WTC11 (cell line): Measurements from ENCODE around the gene GAR1. TPM values are rescaled to one million over a fixed set of nuclear protein-coding genes. Genes with fewer than 3 reads are reported as not detected.

ENCODE experiments used
- ATAC-seq: fragments of 200-7000 bp; cut with Tn5 transposase; 2 replicates; pipeline ENCODE4 v1.10.0; 2021; ENCODE audit warnings: mild to moderate bottlenecking, moderate library complexity
- CTCF ChIA-PET: fragments of 300-600 bp; sonication (Branson Sonifier 250); formaldehyde crosslinking; loops from one replicate; lab custom pipeline; 2021; ENCODE audit warnings: antibody characterized with exemption; lab: Charles Lee
- POLR2A ChIA-PET: fragments of 350-600 bp; sonication (Branson Sonifier 250); formaldehyde crosslinking; loops from one replicate; lab custom pipeline; 2021; ENCODE audit warnings: antibody characterized with exemption; lab: Charles Lee
- DNase-seq: peaks from one replicate; pipeline ENCODE4 v3.0.0; 2021; ENCODE audit warnings: low spot score
- H3K27ac Mint-ChIP-seq: 2 replicates; pipeline ENCODE4 v1.8.0; 2021; ENCODE audit warnings: mixed read lengths
- H3K27me3 Mint-ChIP-seq: 2 replicates; pipeline ENCODE4 v1.8.0; 2021; ENCODE audit warnings: low read depth, mild to moderate bottlenecking, moderate library complexity, mixed read lengths
- H3K36me3 Mint-ChIP-seq: 2 replicates; pipeline ENCODE4 v1.8.0; 2021; ENCODE audit warnings: mixed read lengths
- H3K4me1 Mint-ChIP-seq: 2 replicates; pipeline ENCODE4 v1.8.0; 2022; ENCODE audit warnings: mixed read lengths
- H3K4me3 Mint-ChIP-seq: 2 replicates; pipeline ENCODE4 v1.8.0; 2021; ENCODE audit warnings: mild to moderate bottlenecking, moderate library complexity, mixed read lengths
- H3K9me3 Mint-ChIP-seq: 2 replicates; pipeline ENCODE4 v1.8.0; 2021; ENCODE audit warnings: mixed read lengths
- ARID4B ChIP-seq: sonication (generic); formaldehyde crosslinking; IDR thresholded peaks from 2 replicates; pipeline ENCODE4 v1.8.0; 2023; ENCODE audit warnings: missing genetic modification reagents, mild to moderate bottlenecking, borderline replicate concordance
- ATF1 ChIP-seq: sonication (generic); formaldehyde crosslinking; IDR thresholded peaks from 2 replicates; pipeline ENCODE4 v1.8.1; 2023; ENCODE audit warnings: mild to moderate bottlenecking, moderate library complexity, missing genetic modification reagents
- CTCF ChIP-seq: fragments of 200-600 bp; IDR thresholded peaks from 2 replicates; pipeline ENCODE4 v1.8.0; 2022; ENCODE audit warnings: antibody characterized with exemption
- E2F4 ChIP-seq: sonication (generic); formaldehyde crosslinking; IDR thresholded peaks from 2 replicates; pipeline ENCODE4 v1.8.1; 2022; ENCODE audit warnings: low read depth, mild to moderate bottlenecking, moderate library complexity, missing genetic modification reagents, borderline replicate concordance
- ELF4 ChIP-seq: sonication (generic); formaldehyde crosslinking; IDR thresholded peaks from 2 replicates; pipeline ENCODE4 v1.8.1; 2022; ENCODE audit warnings: low read depth, mild to moderate bottlenecking, moderate library complexity, missing genetic modification reagents
- EMX1 ChIP-seq: fragments of 250-450 bp; sonication (Bioruptor Pico); IDR thresholded peaks from 2 replicates; pipeline ENCODE4 v1.8.0; 2021; ENCODE audit warnings: mild to moderate bottlenecking
- ERG ChIP-seq: fragments of 250-450 bp; sonication (Bioruptor Pico); IDR thresholded peaks from 2 replicates; pipeline ENCODE4 v1.8.0; 2021; ENCODE audit warnings: mild to moderate bottlenecking
- FOXK1 ChIP-seq: sonication (generic); formaldehyde crosslinking; IDR thresholded peaks from 2 replicates; pipeline ENCODE4 v1.8.0; 2022; ENCODE audit warnings: mild to moderate bottlenecking, moderate library complexity, missing genetic modification reagents
- HMGA2 ChIP-seq: fragments of 250-450 bp; sonication (Bioruptor Pico); IDR thresholded peaks from 2 replicates; pipeline ENCODE4 v1.4.0; 2021; ENCODE audit warnings: mild to moderate bottlenecking, moderate library complexity
- HMGXB4 ChIP-seq: sonication (generic); formaldehyde crosslinking; IDR thresholded peaks from 2 replicates; pipeline ENCODE4 v1.8.1; 2023; ENCODE audit warnings: mild to moderate bottlenecking, moderate library complexity, missing genetic modification reagents
- NFYB ChIP-seq: sonication (generic); formaldehyde crosslinking; conservative IDR thresholded peaks from 2 replicates; pipeline ENCODE4 v1.8.0; 2022; ENCODE audit warnings: low read depth, missing genetic modification reagents
- RELA ChIP-seq: sonication (generic); formaldehyde crosslinking; IDR thresholded peaks from 2 replicates; pipeline ENCODE4 v1.8.1; 2022; ENCODE audit warnings: missing genetic modification reagents, mild to moderate bottlenecking, borderline replicate concordance
- SMAD3 ChIP-seq: sonication (generic); formaldehyde crosslinking; IDR thresholded peaks from 2 replicates; pipeline ENCODE4 v1.8.0; 2022; ENCODE audit warnings: missing genetic modification reagents, mild to moderate bottlenecking, borderline replicate concordance
- SOX15 ChIP-seq: fragments of 250-450 bp; sonication (Bioruptor Pico); IDR thresholded peaks from 2 replicates; pipeline ENCODE4 v1.9.0; 2021; ENCODE audit warnings: mild to moderate bottlenecking
- ZBTB21 ChIP-seq: sonication (generic); formaldehyde crosslinking; IDR thresholded peaks from 2 replicates; pipeline ENCODE4 v1.8.1; 2023; ENCODE audit warnings: mild to moderate bottlenecking, missing genetic modification reagents, borderline replicate concordance
- ZBTB43 ChIP-seq: sonication (generic); formaldehyde crosslinking; IDR thresholded peaks from 2 replicates; pipeline ENCODE4 v1.8.1; 2023; ENCODE audit warnings: mild to moderate bottlenecking, missing genetic modification reagents
- ZNF219 ChIP-seq: sonication (generic); formaldehyde crosslinking; IDR thresholded peaks from 2 replicates; pipeline ENCODE4 v1.8.0; 2023; ENCODE audit warnings: missing genetic modification reagents, mild to moderate bottlenecking, borderline replicate concordance
- ZNF317 ChIP-seq: sonication (generic); formaldehyde crosslinking; IDR thresholded peaks from 2 replicates; pipeline ENCODE4 v1.8.1; 2023; ENCODE audit warnings: low read depth, mild to moderate bottlenecking, moderate library complexity, missing genetic modification reagents, borderline replicate concordance
- ZNF532 ChIP-seq: fragments of 250-450 bp; sonication (Bioruptor Pico); IDR thresholded peaks from 2 replicates; pipeline ENCODE4 v1.9.0; 2021; ENCODE audit warnings: mild to moderate bottlenecking, borderline replicate concordance
- ZNF671 ChIP-seq: fragments of 250-450 bp; sonication (Bioruptor Pico); IDR thresholded peaks from 2 replicates; pipeline ENCODE4 v1.8.0; 2021; ENCODE audit warnings: mild to moderate bottlenecking
- total RNA-seq: library from RNA; stranded (reverse); gene quantifications from 3 replicates; pipeline ENCODE4 v1.2.3, GENCODE V29; 2021

GAR1 gene
- total RNA-seq, 1 experiment from 2014 or later, result 32.3 TPM

GRCh38 chr4:109848501-109848900 is 32.9 kb downstream of the GAR1 start:
- DNase-seq (no peak), ATAC-seq (no peak)
- Mint-ChIP-seq H3K4me1 (peaks cover 3% of the 10 kb centered on the region; the same call in 1 of the 2 replicates), H3K36me3 (no peaks in the 10 kb centered on the region), H3K4me3 (no peak overlapping the region), H3K9me3 (no peaks in the 10 kb centered on the region), H3K27ac (no peak overlapping the region), H3K27me3 (no peaks in the 10 kb centered on the region)
- ChIA-PET POLR2A (no interaction called here), CTCF (no interaction called here)
- TF ChIP-seq HMGXB4 (CRISPR knock-in tag), result no peak
- TF ChIP-seq CTCF, result no peak
- TF ChIP-seq E2F4 (CRISPR knock-in tag), result no peak
- TF ChIP-seq ZNF671 (CRISPR knock-in tag), result no peak
- TF ChIP-seq ZNF219 (CRISPR knock-in tag), result no peak
- TF ChIP-seq ELF4 (CRISPR knock-in tag), result no peak
- no peak for TF ChIP-seq ZBTB43 (CRISPR knock-in tag)
- no peak for TF ChIP-seq EMX1 (CRISPR knock-in tag)
- no peak for TF ChIP-seq ZNF317 (CRISPR knock-in tag)
- TF ChIP-seq ATF1 (CRISPR knock-in tag), result no peak
- no peak for TF ChIP-seq NFYB
- TF ChIP-seq ARID4B, result no peak
- no peak for TF ChIP-seq SOX15 (CRISPR knock-in tag)

GRCh38 chr4:109850601-109851000 is 35.0 kb downstream of the GAR1 start:
- H3K27ac Mint-ChIP-seq, result no peak overlapping the region
- H3K36me3 Mint-ChIP-seq, result no peaks in the 10 kb centered on the region
- DNase-seq (no peak), ATAC-seq (no peak)
- H3K4me1 Mint-ChIP-seq, result peaks cover 3% of the 10 kb centered on the region; the same call in 1 of the 2 replicates
- H3K27me3 Mint-ChIP-seq, result no peaks in the 10 kb centered on the region
- POLR2A ChIA-PET, result no interaction called here
- no peak overlapping the region for H3K4me3 Mint-ChIP-seq
- CTCF ChIA-PET, result no interaction called here
- peaks cover 2% of the 10 kb centered on the region; the same call in 1 of the 2 replicates for H3K9me3 Mint-ChIP-seq
- TF ChIP-seq ERG (CRISPR knock-in tag), result no peak
- TF ChIP-seq ATF1 (CRISPR knock-in tag), result no peak
- TF ChIP-seq SMAD3, result no peak
- TF ChIP-seq ELF4 (CRISPR knock-in tag), result no peak
- TF ChIP-seq ZNF532, result no peak
- TF ChIP-seq ZBTB21 (CRISPR knock-in tag), result no peak
- no peak for TF ChIP-seq RELA
- no peak for TF ChIP-seq HMGA2 (CRISPR knock-in tag)
- TF ChIP-seq FOXK1 (CRISPR knock-in tag), result no peak
